Neural progenitor cell (in vitro differentiated cells): ENCODE measurements around the gene AMTN.

ENCODE experiments used
- EZH2 ChIP-seq: fragments of 200-600 bp; sonication (generic); IDR thresholded peaks from 2 replicates; pipeline ENCODE4 v1.6.1; 2017; ENCODE audit warnings: antibody characterized with exemption, mild to moderate bottlenecking, moderate library complexity
- TF ChIP-seq, protein P1 (sequence below): fragments of 200-600 bp; sonication (generic); IDR thresholded peaks from 2 replicates; pipeline ENCODE4 v1.5.1; 2017; ENCODE audit warnings: antibody characterized with exemption, mild to moderate bottlenecking

DNA sequence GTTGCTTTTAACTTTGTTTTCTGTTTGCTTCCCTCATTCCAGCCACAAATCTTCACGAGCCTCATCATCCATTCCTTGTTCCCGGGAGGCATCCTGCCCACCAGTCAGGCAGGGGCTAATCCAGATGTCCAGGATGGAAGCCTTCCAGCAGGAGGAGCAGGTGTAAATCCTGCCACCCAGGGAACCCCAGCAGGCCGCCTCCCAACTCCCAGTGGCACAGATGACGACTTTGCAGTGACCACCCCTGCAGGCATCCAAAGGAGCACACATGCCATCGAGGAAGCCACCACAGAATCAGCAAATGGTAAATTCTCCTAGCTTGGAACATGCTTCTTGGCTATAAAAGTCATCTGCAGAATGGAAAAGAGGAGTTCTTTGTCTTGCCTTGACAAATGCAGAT lies 12.6 kb downstream of the AMTN start:
- TF ChIP-seq, protein P1, sequence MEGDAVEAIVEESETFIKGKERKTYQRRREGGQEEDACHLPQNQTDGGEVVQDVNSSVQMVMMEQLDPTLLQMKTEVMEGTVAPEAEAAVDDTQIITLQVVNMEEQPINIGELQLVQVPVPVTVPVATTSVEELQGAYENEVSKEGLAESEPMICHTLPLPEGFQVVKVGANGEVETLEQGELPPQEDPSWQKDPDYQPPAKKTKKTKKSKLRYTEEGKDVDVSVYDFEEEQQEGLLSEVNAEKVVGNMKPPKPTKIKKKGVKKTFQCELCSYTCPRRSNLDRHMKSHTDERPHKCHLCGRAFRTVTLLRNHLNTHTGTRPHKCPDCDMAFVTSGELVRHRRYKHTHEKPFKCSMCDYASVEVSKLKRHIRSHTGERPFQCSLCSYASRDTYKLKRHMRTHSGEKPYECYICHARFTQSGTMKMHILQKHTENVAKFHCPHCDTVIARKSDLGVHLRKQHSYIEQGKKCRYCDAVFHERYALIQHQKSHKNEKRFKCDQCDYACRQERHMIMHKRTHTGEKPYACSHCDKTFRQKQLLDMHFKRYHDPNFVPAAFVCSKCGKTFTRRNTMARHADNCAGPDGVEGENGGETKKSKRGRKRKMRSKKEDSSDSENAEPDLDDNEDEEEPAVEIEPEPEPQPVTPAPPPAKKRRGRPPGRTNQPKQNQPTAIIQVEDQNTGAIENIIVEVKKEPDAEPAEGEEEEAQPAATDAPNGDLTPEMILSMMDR: no peak
- TF ChIP-seq EZH2: no peak
